ENCODE results near the gene DNAH8.

Gene DNAH8

GRCh38 chr6:39077882-39078594, 362.9 kb downstream of the DNAH8 start:
- no peak for DNase-seq

GRCh38 chr6:39078695-39079094, 363.6 kb downstream of the DNAH8 start:
- no peak for DNase-seq

DNA sequence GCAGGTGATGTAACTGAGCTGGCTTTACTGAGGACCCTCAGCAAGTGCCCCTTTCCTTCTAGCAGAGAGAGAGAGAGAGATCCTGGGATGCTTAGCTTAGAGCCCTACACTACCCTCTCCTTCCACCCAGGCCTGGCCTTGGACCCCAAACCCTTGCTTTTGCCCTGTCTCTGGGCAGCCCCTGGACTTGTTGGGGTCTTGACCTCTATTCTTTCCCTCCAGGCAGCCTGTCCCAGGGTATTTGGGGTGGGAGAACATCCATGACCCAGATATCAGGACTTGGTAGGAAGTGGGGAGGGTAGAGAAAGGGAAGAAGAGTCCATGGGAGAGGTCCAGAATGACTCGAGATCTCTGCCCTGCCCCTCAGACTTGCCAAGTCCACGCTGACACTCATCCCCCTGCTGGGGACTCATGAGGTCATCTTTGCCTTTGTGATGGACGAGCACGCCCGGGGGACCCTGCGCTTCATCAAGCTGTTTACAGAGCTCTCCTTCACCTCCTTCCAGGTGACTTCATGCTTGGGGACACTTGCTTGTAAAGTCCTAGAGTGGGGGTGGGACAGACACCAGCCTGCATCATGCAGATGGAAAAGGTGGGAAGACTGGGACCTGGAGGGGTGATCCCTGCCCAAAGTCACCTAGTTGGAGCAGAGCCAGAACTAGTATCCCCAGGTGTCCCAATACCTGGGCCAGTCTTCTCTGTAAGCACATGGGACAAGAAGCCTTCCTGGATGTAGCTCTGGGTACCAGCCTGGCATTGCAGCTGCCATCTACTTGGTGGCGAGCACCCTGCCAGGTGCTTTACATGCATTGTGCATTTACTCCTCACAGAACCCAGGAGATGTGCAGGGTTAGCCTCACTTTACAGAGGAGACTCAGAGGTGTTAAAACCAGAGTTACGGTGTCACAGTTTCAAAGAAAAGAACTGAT, 364.4 kb downstream of the DNAH8 start:
- DNase-seq: no peak

All from NCI-H446 (cell line).